GM12878 (cell line): ENCODE data around the gene RTN4R. TPM values are rescaled to one million over a fixed set of nuclear protein-coding genes. Genes with fewer than 3 reads are reported as not detected.

Source experiments
- ATAC-seq: fragments of 200-7000 bp; cut with Tn5 transposase; 3 replicates; pipeline ENCODE4 v1.9.1; 2020; ENCODE audit warnings: mild to moderate bottlenecking, moderate library complexity
- BruUV-seq: library from RNA; stranded (reverse); fragments of 400-500 nt; replicated peaks from 2 replicates; lab custom pipeline; 2021; lab: Mats Ljungman, UMichigan
- CTCF ChIA-PET: fragments of 300-600 bp; sonication (Branson Sonifier 250); formaldehyde crosslinking; extraction: SDS; loops from one replicate; lab custom pipeline; 2021; ENCODE audit warnings: inconsistent platforms; lab: Yijun Ruan, JAX
- POLR2A ChIA-PET: fragments of 350-600 bp; formaldehyde crosslinking; extraction: SDS; loops from one replicate; lab custom pipeline; 2021; ENCODE audit warnings: inconsistent platforms; lab: Charles Lee
- RAD21 ChIA-PET: fragments of 300-600 bp; sonication (Branson Sonifier 250); formaldehyde crosslinking; loops from one replicate; lab custom pipeline; 2023; ENCODE audit warnings: antibody characterized with exemption; ENCODE audit not compliant: unreplicated experiment; lab: Charles Lee
- SMC1A ChIA-PET: fragments of 300-600 bp; sonication (Branson Sonifier 250); formaldehyde crosslinking; loops from one replicate; lab custom pipeline; 2023; ENCODE audit not compliant: unreplicated experiment, uncharacterized antibody; lab: Charles Lee
- DNase-seq: peaks from one replicate; pipeline ENCODE4 v3.0.0-alpha.2; 2011; ENCODE audit warnings: low read depth, low spot score
- FAIRE-seq: peaks from 3 replicates; lab custom pipeline; 2011; peaks lifted over from hg19 to GRCh38; lab: Jason Lieb, UNC
- H2AFZ ChIP-seq: 2 replicates; pipeline ENCODE4 v1.6.0; 2011; ENCODE audit warnings: low read depth, low read length, control low read depth; ENCODE audit not compliant: control insufficient read depth
- H3K27ac ChIP-seq: 2 replicates; pipeline ENCODE4 v1.5.1; 2011; ENCODE audit warnings: control low read depth; ENCODE audit not compliant: control insufficient read depth, insufficient read depth
- H3K27me3 ChIP-seq, 2 experiments: replicated peaks in 1 of 2; 2 replicates each; pipeline versions ENCODE4 v1.6.0 to v1.6.1; 2011; ENCODE audit warnings: low read length in 1 of 2; ENCODE audit not compliant: control insufficient read depth in 2 of 2, insufficient read depth in 2 of 2
- H3K36me3 ChIP-seq, 2 experiments: 2 replicates each; pipeline ENCODE4 v1.5.1; 2011; ENCODE audit warnings: low read length in 1 of 2; ENCODE audit not compliant: control insufficient read depth in 2 of 2, insufficient read depth in 2 of 2
- H3K4me1 ChIP-seq: 2 replicates; pipeline ENCODE4 v1.6.1; 2011; ENCODE audit warnings: mild to moderate bottlenecking, low read length, moderate library complexity, mixed read lengths; ENCODE audit not compliant: control insufficient read depth, insufficient read depth
- H3K4me2 ChIP-seq: 2 replicates; pipeline ENCODE4 v1.6.0; 2011; ENCODE audit warnings: control low read depth; ENCODE audit not compliant: control insufficient read depth, insufficient read depth
- H3K4me3 ChIP-seq: fragments of 200-600 bp; sonication (generic); 2 replicates; pipeline ENCODE4 v1.5.1; 2016
- H3K79me2 ChIP-seq: 2 replicates; pipeline ENCODE4 v1.6.0; 2011; ENCODE audit warnings: low read length; ENCODE audit not compliant: control insufficient read depth, insufficient read depth
- H3K9ac ChIP-seq: 2 replicates; pipeline ENCODE4 v1.8.0; 2011; ENCODE audit warnings: low read length, control low read depth, mixed read lengths; ENCODE audit not compliant: control insufficient read depth, insufficient read depth
- H3K9me3 ChIP-seq: replicated peaks from 3 replicates; pipeline ENCODE4 v1.5.1; 2011; ENCODE audit warnings: mild to moderate bottlenecking, low read length; ENCODE audit not compliant: control insufficient read depth, insufficient read depth
- H4K20me1 ChIP-seq: 2 replicates; pipeline ENCODE4 v1.6.0; 2011; ENCODE audit not compliant: control insufficient read depth, insufficient read depth
- CEBPB ChIP-seq, 2 experiments: fragments of 150-350 bp in 1 of 2; IDR thresholded peaks; 2 replicates each; pipeline ENCODE4 v1.6.1; 2012 to 2014; ENCODE audit warnings: low read depth in 2 of 2, low read length in 2 of 2, borderline replicate concordance in 1 of 2, inconsistent platforms in 1 of 2
- DPF2 ChIP-seq: fragments of 450-650 bp; IDR thresholded peaks from 2 replicates; pipeline ENCODE4 v1.6.1; 2017; ENCODE audit warnings: mild to moderate bottlenecking
- FOXK2 ChIP-seq: fragments of 450-650 bp; IDR thresholded peaks from 2 replicates; pipeline ENCODE4 v1.6.1; 2017; ENCODE audit warnings: mild to moderate bottlenecking, moderate library complexity
- JUNB ChIP-seq: IDR thresholded peaks from 2 replicates; pipeline ENCODE4 v1.6.1; 2016; ENCODE audit warnings: antibody characterized with exemption, mild to moderate bottlenecking
- JUND ChIP-seq: IDR thresholded peaks from 2 replicates; pipeline ENCODE4 v1.6.1; 2012; ENCODE audit warnings: low read depth, mild to moderate bottlenecking, low read length, improper control_type of control experiment, moderate library complexity
- RUNX3 ChIP-seq: IDR thresholded peaks from 2 replicates; pipeline ENCODE4 v1.6.1; 2012; ENCODE audit warnings: low read length, inconsistent platforms
- SUZ12 ChIP-seq: fragments of 200-600 bp; sonication (generic); IDR thresholded peaks from one replicate; pipeline ENCODE4 v1.6.1; 2018; ENCODE audit warnings: antibody characterized with exemption, mild to moderate bottlenecking; ENCODE audit not compliant: unreplicated experiment
- WGBS: methylation state at CpG from one replicate; pipeline ENCODE4 v1.1.6; 2016; ENCODE audit warnings: low lambda C conversion rate; ENCODE audit not compliant: insufficient replicate concordance, insufficient coverage; ENCODE audit errors: missing lambda C conversion rate; 5-methylcytosine and 5-hydroxymethylcytosine counted together
- in situ Hi-C: fragments of 300-500 bp; cut with MboI; formaldehyde crosslinking; loops from 9 replicates; pipeline ENCODE4 v1.14.3; 2018; ENCODE audit warnings: mixed read lengths
- intact Hi-C: fragments of 100-400 bp; cut with micrococcal nuclease; formaldehyde crosslinking; loops from one replicate; pipeline ENCODE4 v1.14.2; 2022; ENCODE audit not compliant: unreplicated experiment
- polyA plus RNA-seq, 11 experiments: library from polyadenylated mRNA; depleted of rRNA in 4 of 11; unstranded in 6 of 11; stranded (reverse) in 5 of 11; fragments of >200 nt; fragmentation: Nextera tagmentation in 4 of 11; fragmentation: Illumina TruSeq in 1 of 11; extraction: Ambion mirVana in 4 of 11; extraction: Trizol in 1 of 11; gene quantifications; 1 replicate in 1 of 11; 2 replicates in 10 of 11; pipeline versions ENCODE4 v1.2.1 to v1.2.3, GENCODE V29; 2011 to 2016; ENCODE audit warnings: inconsistent platforms in 2 of 11, missing spikeins in 2 of 11, low read depth in 1 of 11
- total RNA-seq, 4 experiments: library from RNA; depleted of rRNA in 3 of 4; stranded (reverse); fragments of >200 nt in 3 of 4; fragmentation: Illumina TruSeq in 1 of 4; extraction: Trizol in 1 of 4; gene quantifications; 2 replicates each; pipeline versions ENCODE4 v1.2.1 to v1.2.3, GENCODE V29; 2013 to 2021
- TF ChIP-seq, protein P1 (sequence below): IDR thresholded peaks from 2 replicates; pipeline ENCODE4 v1.6.1; 2011; ENCODE audit warnings: mild to moderate bottlenecking, low read depth, low read length, moderate library complexity; ENCODE audit not compliant: insufficient replicate concordance
- TF ChIP-seq, protein P2 (sequence below): IDR thresholded peaks from 2 replicates; pipeline ENCODE4 v1.6.1; 2011; ENCODE audit warnings: low read depth, mild to moderate bottlenecking, low read length, moderate library complexity, borderline replicate concordance; ENCODE audit errors: extremely low read depth
- TF ChIP-seq, protein P3 (sequence below): IDR thresholded peaks from 2 replicates; pipeline ENCODE4 v1.6.1; 2012; ENCODE audit warnings: low read depth, low read length, improper control_type of control experiment

The RTN4R gene
- total and polyA plus RNA-seq, 10 of the 15 experiments (the other 5 are each of a cell fraction or from before 2014, with no cell fraction given) = 0.03 to 1.0 (median 0.60) TPM; not detected in 2

DNA sequence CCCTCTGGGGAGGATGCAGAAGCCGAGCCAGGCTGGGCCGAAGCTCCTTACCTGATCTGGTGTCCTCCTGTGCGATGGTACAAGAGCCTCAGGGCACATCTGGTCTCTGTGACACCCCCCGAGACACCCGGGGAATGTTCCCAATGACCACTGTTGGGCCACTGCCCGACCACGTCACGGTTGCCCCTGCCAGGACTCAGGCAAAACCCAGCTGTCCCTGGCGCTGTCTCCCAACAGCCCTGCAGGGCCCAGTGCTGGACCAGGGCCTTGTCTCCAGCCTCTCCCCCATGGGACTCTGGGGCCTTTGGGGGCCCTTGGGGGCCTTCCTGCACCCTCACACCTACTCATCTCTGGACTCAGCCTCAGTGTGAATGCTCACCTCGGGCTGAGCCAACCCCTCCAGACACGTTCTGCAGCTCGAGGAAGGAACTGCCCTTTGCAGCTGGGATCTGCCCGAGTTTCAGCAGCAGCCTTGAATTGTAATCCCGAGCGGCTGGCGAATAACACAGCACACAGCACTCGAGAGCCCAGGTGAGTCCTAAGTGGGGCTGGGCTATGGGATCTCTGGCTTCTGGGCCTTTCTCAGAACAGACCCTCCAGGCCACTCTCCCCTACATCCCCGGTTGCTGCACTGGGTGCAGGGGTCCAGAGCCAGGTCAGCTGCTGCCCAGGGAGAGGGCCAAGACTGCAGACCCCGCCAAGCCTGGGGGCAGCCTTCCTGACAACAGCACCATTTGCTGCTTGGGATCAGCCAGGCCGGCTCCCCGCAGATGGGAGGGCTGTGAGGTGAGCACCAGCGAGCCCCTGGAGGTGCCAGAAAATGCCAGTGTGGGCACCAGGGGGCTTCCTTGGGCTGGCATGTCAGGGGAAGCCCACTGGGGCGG, 39.8 kb downstream of the RTN4R start:
- no TSS peak for BruUV-seq
- WGBS = 13% methylated on average over 23 of the region's 23 CpGs
- H3K4me3 ChIP-seq = no peak overlapping the region

DNA sequence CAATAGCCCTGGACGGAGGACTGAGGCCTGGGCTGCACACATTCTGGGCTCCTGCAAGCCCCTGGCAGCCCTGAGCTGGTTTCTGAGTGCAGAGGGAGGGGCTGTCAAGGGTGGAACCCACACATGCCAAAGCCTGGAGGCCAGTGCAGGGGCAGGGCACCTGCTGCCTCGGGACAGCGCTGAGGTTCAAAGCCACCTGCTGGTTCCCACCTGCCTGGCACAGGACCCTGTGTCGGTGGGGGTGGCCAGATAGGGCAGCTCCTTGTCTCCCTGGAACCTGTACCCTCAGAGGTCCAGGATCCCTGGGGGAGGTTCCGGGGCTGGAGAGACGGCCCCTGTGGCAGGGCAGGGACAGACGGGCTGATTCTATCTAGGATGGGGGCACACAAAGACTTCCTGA, 40.8 kb downstream of the RTN4R start:
- Histone ChIP-seq H4K20me1 (no peaks in the 10 kb centered on the region), H3K4me3 (no peak overlapping the region), H3K27ac (no peak overlapping the region), H3K36me3 (no peaks in the 10 kb centered on the region), H3K9ac (no peak overlapping the region), H3K4me2 (no peak overlapping the region), H3K9me3 (no peaks in the 10 kb centered on the region), H2AFZ (no peak overlapping the region), H3K4me1 (no peaks in the 10 kb centered on the region), H3K27me3 (peaks cover 0 to 7% of the 10 kb centered on the region in 2 experiments; a peak in 3 of 4 replicates), H3K79me2 (no peaks in the 10 kb centered on the region)
- ChIA-PET RAD21 (interaction anchor here (1.2 kb wide), 1 partner anchor 11 kb away, joined by 3 read pairs; no protein-coding TSS in a partner anchor), SMC1A (no interaction called here), POLR2A (no interaction called here), CTCF (no interaction called here)
- intact Hi-C loops (no loop called here), in situ Hi-C loops (no loop called here)
- FAIRE-seq (no peak), DNase-seq (no peak), ATAC-seq (no peak)
- TF ChIP-seq, protein P1, sequence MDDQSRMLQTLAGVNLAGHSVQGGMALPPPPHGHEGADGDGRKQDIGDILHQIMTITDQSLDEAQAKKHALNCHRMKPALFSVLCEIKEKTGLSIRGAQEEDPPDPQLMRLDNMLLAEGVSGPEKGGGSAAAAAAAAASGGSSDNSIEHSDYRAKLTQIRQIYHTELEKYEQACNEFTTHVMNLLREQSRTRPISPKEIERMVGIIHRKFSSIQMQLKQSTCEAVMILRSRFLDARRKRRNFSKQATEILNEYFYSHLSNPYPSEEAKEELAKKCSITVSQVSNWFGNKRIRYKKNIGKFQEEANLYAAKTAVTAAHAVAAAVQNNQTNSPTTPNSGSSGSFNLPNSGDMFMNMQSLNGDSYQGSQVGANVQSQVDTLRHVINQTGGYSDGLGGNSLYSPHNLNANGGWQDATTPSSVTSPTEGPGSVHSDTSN = no peak
- TF ChIP-seq FOXK2 = no peak
- no TSS peak for BruUV-seq
- WGBS = 27% methylated on average over 7 of the region's 7 CpGs

More for the DNA sequence above, 39.8 kb downstream of the RTN4R start:
- Histone ChIP-seq H3K27ac (no peak overlapping the region), H3K9me3 (no peaks in the 10 kb centered on the region), H3K4me1 (no peaks in the 10 kb centered on the region), H3K79me2 (no peaks in the 10 kb centered on the region), H3K27me3 (peaks cover 0 to 7% of the 10 kb centered on the region in 2 experiments; a peak in 3 of 4 replicates), H3K9ac (no peak overlapping the region), H2AFZ (no peak overlapping the region), H4K20me1 (no peaks in the 10 kb centered on the region), H3K4me2 (no peak overlapping the region), H3K36me3 (no peaks in the 10 kb centered on the region)
- no peak for ATAC-seq
- in situ Hi-C loops (no loop called here), intact Hi-C loops (no loop called here)
- ChIA-PET POLR2A (no interaction called here), SMC1A (no interaction called here), RAD21 (no interaction called here), CTCF (no interaction called here)
- no peak for FAIRE-seq
- DNase-seq = no peak
- TF ChIP-seq JUNB = no peak
- no peak for TF ChIP-seq DPF2
- TF ChIP-seq RUNX3 = no peak
- no peak for TF ChIP-seq CEBPB (IDR thresholded peaks at IDR 0.05; ENCODE audit: borderline replicate concordance in 1 of 2, low read depth in 2 of 2, low read length in 2 of 2)
- TF ChIP-seq, protein P2, sequence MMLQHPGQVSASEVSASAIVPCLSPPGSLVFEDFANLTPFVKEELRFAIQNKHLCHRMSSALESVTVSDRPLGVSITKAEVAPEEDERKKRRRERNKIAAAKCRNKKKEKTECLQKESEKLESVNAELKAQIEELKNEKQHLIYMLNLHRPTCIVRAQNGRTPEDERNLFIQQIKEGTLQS = no peak
- TF ChIP-seq SUZ12 = no peak
- TF ChIP-seq JUND = no peak
- TF ChIP-seq, protein P3, sequence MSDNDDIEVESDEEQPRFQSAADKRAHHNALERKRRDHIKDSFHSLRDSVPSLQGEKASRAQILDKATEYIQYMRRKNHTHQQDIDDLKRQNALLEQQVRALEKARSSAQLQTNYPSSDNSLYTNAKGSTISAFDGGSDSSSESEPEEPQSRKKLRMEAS = no peak
